IMR-90 (cell line): ENCODE data around the gene FANK1. TPM values are rescaled to one million over a fixed set of nuclear protein-coding genes. Genes with fewer than 3 reads are reported as not detected.

Experiments used
- ATAC-seq: fragments of 200-7000 bp; cut with Tn5 transposase; 2 replicates; pipeline ENCODE4 v1.9.1; 2020; ENCODE audit warnings: low read depth, mild to moderate bottlenecking, moderate library complexity
- BruUV-seq: library from RNA; stranded (reverse); fragments of 400-500 nt; replicated peaks from 2 replicates; lab custom pipeline; 2021; lab: Mats Ljungman, UMichigan
- CTCF ChIA-PET: fragments of 300-600 bp; formaldehyde crosslinking; extraction: SDS; loops from one replicate; lab custom pipeline; 2021; ENCODE audit warnings: antibody characterized with exemption; lab: Yijun Ruan, JAX
- POLR2A ChIA-PET: fragments of 300-600 bp; sonication (Branson Sonifier 250); formaldehyde crosslinking; loops from one replicate; lab custom pipeline; 2022; ENCODE audit warnings: antibody characterized with exemption; ENCODE audit not compliant: unreplicated experiment; lab: Charles Lee
- DNase-seq: peaks from one replicate; pipeline ENCODE4 v3.0.0; 2013
- H2AFZ ChIP-seq: replicated peaks from 2 replicates; pipeline ENCODE3; 2013; ENCODE audit warnings: low read length, mild to moderate bottlenecking; ENCODE audit not compliant: poor library complexity
- H2AK5ac ChIP-seq: 2 replicates; pipeline ENCODE4 v1.6.1; 2013; ENCODE audit warnings: low read depth, low read length, inconsistent platforms
- H2AK9ac ChIP-seq: replicated peaks from 2 replicates; pipeline ENCODE3; 2013; ENCODE audit warnings: mild to moderate bottlenecking, low read depth, low read length, moderate library complexity; ENCODE audit not compliant: poor library complexity
- H2BK120ac ChIP-seq: 2 replicates; pipeline ENCODE4 v1.6.1; 2013; ENCODE audit warnings: low read depth, low read length, inconsistent platforms
- H2BK15ac ChIP-seq: 3 replicates; pipeline ENCODE4 v1.6.1; 2013; ENCODE audit warnings: low read depth, low read length, inconsistent platforms
- H2BK20ac ChIP-seq: 2 replicates; pipeline ENCODE4 v1.6.1; 2013; ENCODE audit warnings: low read depth, mild to moderate bottlenecking, inconsistent platforms, low read length, moderate library complexity
- H2BK5ac ChIP-seq: 2 replicates; pipeline ENCODE4 v1.6.1; 2013; ENCODE audit warnings: mild to moderate bottlenecking, low read depth, low read length, inconsistent platforms; ENCODE audit not compliant: poor library complexity, severe bottlenecking
- H3K14ac ChIP-seq: replicated peaks from 2 replicates; pipeline ENCODE4 v1.6.1; 2013; ENCODE audit warnings: low read depth, low read length, inconsistent platforms
- H3K18ac ChIP-seq: 2 replicates; pipeline ENCODE4 v1.6.1; 2013; ENCODE audit warnings: low read depth, low read length, control low read depth
- H3K23ac ChIP-seq: 2 replicates; pipeline ENCODE4 v1.6.1; 2013; ENCODE audit warnings: low read depth, low read length, inconsistent platforms
- H3K27ac ChIP-seq: 2 replicates; pipeline ENCODE4 v1.5.1; 2013; ENCODE audit warnings: mild to moderate bottlenecking, control low read depth, low read length; ENCODE audit not compliant: insufficient read depth
- H3K27me3 ChIP-seq: 2 replicates; pipeline ENCODE4 v1.6.1; 2013; ENCODE audit warnings: low read length; ENCODE audit not compliant: control insufficient read depth, insufficient read depth
- H3K36me3 ChIP-seq: 2 replicates; pipeline ENCODE4 v1.6.1; 2013; ENCODE audit warnings: low read length, mixed read lengths; ENCODE audit not compliant: control insufficient read depth, insufficient read depth
- H3K4ac ChIP-seq: 2 replicates; pipeline ENCODE4 v1.6.1; 2013; ENCODE audit warnings: low read depth, low read length, inconsistent platforms
- H3K4me1 ChIP-seq: 2 replicates; pipeline ENCODE4 v1.6.1; 2013; ENCODE audit warnings: low read length, mixed read lengths; ENCODE audit not compliant: control insufficient read depth, insufficient read depth
- H3K4me2 ChIP-seq: 2 replicates; pipeline ENCODE4 v1.6.1; 2013; ENCODE audit warnings: low read depth, mild to moderate bottlenecking, control low read depth, low read length, moderate library complexity
- H3K4me3 ChIP-seq: 2 replicates; pipeline ENCODE4 v1.5.1; 2013; ENCODE audit warnings: low read depth, mild to moderate bottlenecking, control low read depth, low read length, moderate library complexity; ENCODE audit not compliant: insufficient read depth
- H3K56ac ChIP-seq: 2 replicates; pipeline ENCODE4 v1.6.1; 2013; ENCODE audit warnings: low read length, inconsistent platforms; ENCODE audit not compliant: insufficient read depth; ENCODE audit errors: extremely low read depth
- H3K79me1 ChIP-seq, 2 experiments: 2 replicates each; pipeline ENCODE4 v1.6.1; 2013; ENCODE audit warnings: low read length in 2 of 2, inconsistent platforms in 1 of 2, low read depth in 1 of 2
- H3K9ac ChIP-seq: 2 replicates; pipeline ENCODE4 v1.6.1; 2013; ENCODE audit warnings: low read depth, low read length, control low read depth
- H3K9me1 ChIP-seq: 2 replicates; pipeline ENCODE4 v1.6.1; 2013; ENCODE audit warnings: low read length, inconsistent platforms; ENCODE audit not compliant: insufficient read depth
- H3K9me3 ChIP-seq: 2 replicates; pipeline ENCODE4 v1.6.1; 2013; ENCODE audit warnings: low read length; ENCODE audit not compliant: control insufficient read depth, insufficient read depth
- H4K20me1 ChIP-seq: 2 replicates; pipeline ENCODE4 v1.6.1; 2013; ENCODE audit warnings: low read length, inconsistent platforms; ENCODE audit not compliant: insufficient read depth
- H4K5ac ChIP-seq: 2 replicates; pipeline ENCODE4 v1.6.1; 2013; ENCODE audit warnings: mild to moderate bottlenecking, low read depth, low read length, control low read depth
- H4K8ac ChIP-seq, 2 experiments: 2 replicates each; pipeline ENCODE4 v1.6.1; 2013; ENCODE audit warnings: low read depth in 2 of 2, low read length in 2 of 2, control low read depth in 1 of 2, inconsistent platforms in 1 of 2
- H4K91ac ChIP-seq: 2 replicates; pipeline ENCODE4 v1.6.1; 2013; ENCODE audit warnings: low read depth, low read length, inconsistent platforms; ENCODE audit not compliant: insufficient read depth
- BHLHE40 ChIP-seq: fragments of 150-350 bp; IDR thresholded peaks from 2 replicates; pipeline ENCODE4 v1.6.1; 2016; ENCODE audit warnings: mild to moderate bottlenecking, low read depth, low read length
- CEBPB ChIP-seq: IDR thresholded peaks from 2 replicates; pipeline ENCODE4 v1.6.1; 2012; ENCODE audit warnings: low read depth, low read length, improper control_type of control experiment
- CHD1 ChIP-seq: IDR thresholded peaks from 2 replicates; pipeline ENCODE4 v1.6.1; 2012; ENCODE audit warnings: low read depth, low read length, improper control_type of control experiment
- FOS ChIP-seq: fragments of 150-350 bp; IDR thresholded peaks from 2 replicates; pipeline ENCODE4 v1.6.1; 2016; ENCODE audit warnings: low read depth, low read length
- MAFK ChIP-seq: IDR thresholded peaks from 2 replicates; pipeline ENCODE4 v1.6.1; 2012; ENCODE audit warnings: low read depth, low read length, improper control_type of control experiment
- MAZ ChIP-seq: IDR thresholded peaks from 2 replicates; pipeline ENCODE4 v1.6.1; 2012; ENCODE audit warnings: low read depth, mild to moderate bottlenecking, low read length, improper control_type of control experiment, moderate library complexity, borderline replicate concordance
- MXI1 ChIP-seq: IDR thresholded peaks from 2 replicates; pipeline ENCODE4 v1.6.1; 2012; ENCODE audit warnings: low read depth, mild to moderate bottlenecking, low read length, moderate library complexity, borderline replicate concordance
- NFE2L2 ChIP-seq: fragments of 150-350 bp; IDR thresholded peaks from 2 replicates; pipeline ENCODE4 v1.6.1; 2016; ENCODE audit warnings: low read depth, mild to moderate bottlenecking, low read length
- POLR2A ChIP-seq: IDR thresholded peaks from 2 replicates; pipeline ENCODE4 v1.6.1; 2012; ENCODE audit warnings: mild to moderate bottlenecking, low read depth, low read length
- RAD21 ChIP-seq: IDR thresholded peaks from 2 replicates; pipeline ENCODE4 v1.6.1; 2012; ENCODE audit warnings: low read length, improper control_type of control experiment
- RCOR1 ChIP-seq: IDR thresholded peaks from 2 replicates; pipeline ENCODE4 v1.6.1; 2012; ENCODE audit warnings: mild to moderate bottlenecking, low read length, improper control_type of control experiment; ENCODE audit not compliant: insufficient replicate concordance
- RFX5 ChIP-seq: IDR thresholded peaks from 2 replicates; pipeline ENCODE4 v1.8.0; 2012; ENCODE audit warnings: low read depth, mild to moderate bottlenecking, low read length, moderate library complexity
- SMC3 ChIP-seq: fragments of 150-350 bp; IDR thresholded peaks from 2 replicates; pipeline ENCODE4 v1.6.1; 2016; ENCODE audit warnings: low read depth, mild to moderate bottlenecking, antibody characterized with exemption, low read length, moderate library complexity
- WGBS, 2 experiments: methylation state at CpG; one replicate each; pipeline versions ENCODE4 v1.1.5 to v1.1.7; 2013; ENCODE audit warnings: missing lambda C conversion rate in 2 of 2; ENCODE audit not compliant: insufficient read length in 1 of 2; ENCODE audit errors: extremely low coverage in 2 of 2; 5-methylcytosine and 5-hydroxymethylcytosine counted together
- dilution Hi-C: fragments of 300-500 bp; cut with HindIII; formaldehyde crosslinking; loops from one replicate; pipeline ENCODE4 v1.14.3; 2018; ENCODE audit warnings: low sequenced_read_pairs; ENCODE audit not compliant: unreplicated experiment
- in situ Hi-C: fragments of 300-500 bp; cut with MboI; formaldehyde crosslinking; loops from 3 replicates; pipeline ENCODE4 v1.14.3; 2019; ENCODE audit warnings: low sequenced_read_pairs, inconsistent platforms, mixed read lengths
- intact Hi-C: fragments of 100-400 bp; cut with micrococcal nuclease; formaldehyde crosslinking; loops from 2 replicates; pipeline ENCODE4 v1.10.0; 2022
- polyA plus RNA-seq, 3 experiments: library from polyadenylated mRNA; depleted of rRNA; stranded (reverse); fragments of >200 nt; gene quantifications; 2 replicates each; pipeline ENCODE4 v1.2.3, GENCODE V29; 2012; ENCODE audit warnings: low replicate concordance in 1 of 3
- total RNA-seq: library from RNA; depleted of rRNA; stranded (reverse); fragments of >200 nt; gene quantifications from 2 replicates; pipeline ENCODE4 v1.2.3, GENCODE V29; 2012
- TF ChIP-seq, protein P1 (sequence below): conservative IDR thresholded peaks from 2 replicates; pipeline ENCODE4 v1.5.1; 2012; ENCODE audit warnings: mild to moderate bottlenecking, low read depth, low read length, improper control_type of control experiment
- TF ChIP-seq, protein P2 (sequence below): fragments of 150-350 bp; IDR thresholded peaks from 2 replicates; pipeline ENCODE4 v1.6.1; 2017; ENCODE audit warnings: mild to moderate bottlenecking, antibody characterized with exemption, low read length, low read depth
- TF ChIP-seq, protein P3 (sequence below): fragments of 150-350 bp; IDR thresholded peaks from 2 replicates; pipeline ENCODE4 v1.6.1; 2016; ENCODE audit warnings: low read depth, mild to moderate bottlenecking, low read length, moderate library complexity, borderline replicate concordance

Gene FANK1
- total and polyA plus RNA-seq, 2 of the 4 experiments (the other 2 are of a cell fraction): 0.90 to 2.2 TPM

DNA sequence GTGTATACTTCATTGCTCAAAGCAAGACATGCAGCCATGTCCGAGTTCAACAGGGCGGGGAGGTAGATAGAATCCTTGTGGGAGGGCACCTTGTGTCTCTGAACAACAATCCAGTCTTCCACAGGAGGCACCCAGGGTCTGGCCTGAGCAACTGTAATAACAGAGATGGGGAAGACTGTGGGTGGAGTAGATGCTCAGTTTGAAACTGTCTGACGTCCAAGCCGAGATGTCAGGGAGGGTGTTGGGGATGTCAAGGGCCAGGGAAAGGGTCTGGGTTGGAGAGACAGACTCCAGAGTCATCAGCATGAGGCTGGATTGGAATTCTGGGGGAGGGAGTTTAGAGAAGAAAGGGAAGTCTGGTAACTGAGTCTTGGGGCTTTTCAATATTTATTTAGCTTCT, 88.0 kb downstream of the FANK1 start:
- no peak overlapping the region for H2BK5ac ChIP-seq
- BruUV-seq: no TSS peak
- H4K8ac ChIP-seq: no peak overlapping the region
- CTCF ChIA-PET: interaction anchor here (1.1 to 2.1 kb wide), 2 partner anchors 403 to 414 kb away, joined by 3 to 8 read pairs; partner anchors contain the start of gene ADAM12
- ATAC-seq (no peak), DNase-seq (no peak)
- H3K23ac ChIP-seq: no peak overlapping the region
- in situ Hi-C loops: no loop called here
- H3K4me3 ChIP-seq: no peak overlapping the region
- H3K4ac ChIP-seq: no peak overlapping the region
- H3K9me1 ChIP-seq: no peaks in the 10 kb centered on the region; the same call in 1 of the 2 replicates
- H4K5ac ChIP-seq: no peak overlapping the region
- no peak overlapping the region; the same call in 1 of the 2 replicates for H2AK5ac ChIP-seq
- no peaks in the 10 kb centered on the region for H4K20me1 ChIP-seq
- H3K27me3 ChIP-seq: peaks cover 28% of the 10 kb centered on the region
- no peak overlapping the region for H2AK9ac ChIP-seq
- H3K9ac ChIP-seq: no peak overlapping the region
- H3K18ac ChIP-seq: no peak overlapping the region
- 85% methylated on average over 2 of the region's 4 CpGs; no CpG with 5 or more reads in 1 of the 2 experiments for WGBS, 2 experiments
- H3K27ac ChIP-seq: no peak overlapping the region
- no peak overlapping the region for H3K14ac ChIP-seq
- H3K79me1 ChIP-seq: no peaks in the 10 kb centered on the region
- H2BK15ac ChIP-seq: no peak overlapping the region
- TF ChIP-seq MAZ: no peak
- no peak for TF ChIP-seq SMC3
- no peak for TF ChIP-seq FOS
- TF ChIP-seq RCOR1: no peak
- TF ChIP-seq, protein P1, sequence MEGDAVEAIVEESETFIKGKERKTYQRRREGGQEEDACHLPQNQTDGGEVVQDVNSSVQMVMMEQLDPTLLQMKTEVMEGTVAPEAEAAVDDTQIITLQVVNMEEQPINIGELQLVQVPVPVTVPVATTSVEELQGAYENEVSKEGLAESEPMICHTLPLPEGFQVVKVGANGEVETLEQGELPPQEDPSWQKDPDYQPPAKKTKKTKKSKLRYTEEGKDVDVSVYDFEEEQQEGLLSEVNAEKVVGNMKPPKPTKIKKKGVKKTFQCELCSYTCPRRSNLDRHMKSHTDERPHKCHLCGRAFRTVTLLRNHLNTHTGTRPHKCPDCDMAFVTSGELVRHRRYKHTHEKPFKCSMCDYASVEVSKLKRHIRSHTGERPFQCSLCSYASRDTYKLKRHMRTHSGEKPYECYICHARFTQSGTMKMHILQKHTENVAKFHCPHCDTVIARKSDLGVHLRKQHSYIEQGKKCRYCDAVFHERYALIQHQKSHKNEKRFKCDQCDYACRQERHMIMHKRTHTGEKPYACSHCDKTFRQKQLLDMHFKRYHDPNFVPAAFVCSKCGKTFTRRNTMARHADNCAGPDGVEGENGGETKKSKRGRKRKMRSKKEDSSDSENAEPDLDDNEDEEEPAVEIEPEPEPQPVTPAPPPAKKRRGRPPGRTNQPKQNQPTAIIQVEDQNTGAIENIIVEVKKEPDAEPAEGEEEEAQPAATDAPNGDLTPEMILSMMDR: no peak
- TF ChIP-seq MAFK: no peak
- TF ChIP-seq BHLHE40: no peak
- TF ChIP-seq, protein P2, sequence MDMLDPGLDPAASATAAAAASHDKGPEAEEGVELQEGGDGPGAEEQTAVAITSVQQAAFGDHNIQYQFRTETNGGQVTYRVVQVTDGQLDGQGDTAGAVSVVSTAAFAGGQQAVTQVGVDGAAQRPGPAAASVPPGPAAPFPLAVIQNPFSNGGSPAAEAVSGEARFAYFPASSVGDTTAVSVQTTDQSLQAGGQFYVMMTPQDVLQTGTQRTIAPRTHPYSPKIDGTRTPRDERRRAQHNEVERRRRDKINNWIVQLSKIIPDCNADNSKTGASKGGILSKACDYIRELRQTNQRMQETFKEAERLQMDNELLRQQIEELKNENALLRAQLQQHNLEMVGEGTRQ: no peak
- TF ChIP-seq CEBPB: no peak
- TF ChIP-seq, protein P3, sequence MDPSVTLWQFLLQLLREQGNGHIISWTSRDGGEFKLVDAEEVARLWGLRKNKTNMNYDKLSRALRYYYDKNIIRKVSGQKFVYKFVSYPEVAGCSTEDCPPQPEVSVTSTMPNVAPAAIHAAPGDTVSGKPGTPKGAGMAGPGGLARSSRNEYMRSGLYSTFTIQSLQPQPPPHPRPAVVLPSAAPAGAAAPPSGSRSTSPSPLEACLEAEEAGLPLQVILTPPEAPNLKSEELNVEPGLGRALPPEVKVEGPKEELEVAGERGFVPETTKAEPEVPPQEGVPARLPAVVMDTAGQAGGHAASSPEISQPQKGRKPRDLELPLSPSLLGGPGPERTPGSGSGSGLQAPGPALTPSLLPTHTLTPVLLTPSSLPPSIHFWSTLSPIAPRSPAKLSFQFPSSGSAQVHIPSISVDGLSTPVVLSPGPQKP: no peak
- TF ChIP-seq RAD21: no peak
- no peak for TF ChIP-seq CHD1
- TF ChIP-seq NFE2L2: no peak
- TF ChIP-seq POLR2A: no peak
- no peak for TF ChIP-seq RFX5
- TF ChIP-seq MXI1: no peak
- H3K56ac ChIP-seq: no peak overlapping the region
- dilution Hi-C loops: no loop called here
- H3K4me1 ChIP-seq: no peaks in the 10 kb centered on the region
- H2AFZ ChIP-seq: no peak overlapping the region
- no peaks in the 10 kb centered on the region for H3K9me3 ChIP-seq
- H3K36me3 ChIP-seq: no peaks in the 10 kb centered on the region
- H2BK120ac ChIP-seq: no peak overlapping the region
- no peak overlapping the region for H2BK20ac ChIP-seq
- no peak overlapping the region for H3K4me2 ChIP-seq
- intact Hi-C loops: loop anchor here (5.0 kb wide), 4 partner anchors 117 to 1868 kb away; no protein-coding TSS in a partner anchor
- POLR2A ChIA-PET: interaction anchor here (0.8 kb wide), 1 partner anchor 313 kb away, joined by 3 read pairs; no protein-coding TSS in a partner anchor
- H4K91ac ChIP-seq: no peak overlapping the region
